ENCODE measurements around the gene PRDM8.

DNA sequence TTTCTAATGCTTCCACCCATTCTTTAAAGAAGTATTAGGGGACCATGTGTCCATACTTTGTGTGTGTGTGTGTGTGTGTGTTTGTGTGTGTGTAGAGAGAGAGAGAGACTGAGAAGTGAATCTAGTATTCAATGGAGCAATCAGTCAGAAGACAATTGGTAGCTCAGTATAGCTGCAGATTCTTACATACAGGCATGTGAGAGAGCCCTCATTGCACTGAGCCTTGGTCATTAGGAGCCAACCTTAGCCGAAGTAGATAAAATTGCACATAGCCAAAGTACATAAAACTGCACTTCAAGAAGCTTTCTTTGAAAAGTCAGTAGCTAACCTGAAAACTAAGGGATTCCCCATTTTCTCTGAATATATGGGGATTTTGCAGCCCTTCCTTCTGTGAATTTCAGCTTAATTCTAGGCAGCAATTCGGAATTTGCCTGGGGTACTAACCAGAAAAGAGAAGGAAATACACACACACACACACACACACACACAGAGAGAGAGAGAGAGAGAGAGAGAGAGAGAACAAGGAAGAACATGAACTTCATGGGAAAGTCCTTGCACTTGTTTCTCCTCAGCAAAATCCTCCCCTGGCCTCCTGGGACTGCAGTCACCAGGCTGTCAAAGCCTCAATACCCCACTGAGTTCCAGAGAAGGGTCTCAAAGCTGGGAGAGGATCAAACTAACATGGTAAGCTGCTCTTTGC lies 1.7 kb upstream of the PRDM8 start:
- TF ChIP-seq FOXJ3 (CRISPR knock-in tag; IDR thresholded peaks at IDR 0.05; ENCODE audit: borderline replicate concordance) (no peak), CTCF (IDR thresholded peaks at IDR 0.05) (no peak), FOXP1 (CRISPR knock-in tag; IDR thresholded peaks at IDR 0.05; ENCODE audit: borderline replicate concordance) (no peak), E2F5 (CRISPR knock-in tag; IDR thresholded peaks at IDR 0.05) (no peak), HMGXB4 (CRISPR knock-in tag; IDR thresholded peaks at IDR 0.05) (no peak), ELF4 (CRISPR knock-in tag; IDR thresholded peaks at IDR 0.05; ENCODE audit: low read depth) (no peak), ESRRA (CRISPR knock-in tag; IDR thresholded peaks at IDR 0.05; ENCODE audit: borderline replicate concordance) (no peak), JUN (CRISPR knock-in tag; IDR thresholded peaks at IDR 0.05) (no peak), ZNF138 (CRISPR knock-in tag; conservative IDR thresholded peaks at IDR 0.05) (no peak), USF2 (CRISPR knock-in tag; IDR thresholded peaks at IDR 0.05) (no peak), MXD4 (CRISPR knock-in tag; IDR thresholded peaks at IDR 0.05; ENCODE audit: borderline replicate concordance) (no peak), CREB1 (CRISPR knock-in tag; IDR thresholded peaks at IDR 0.05) (no peak)
- TF ChIP-seq, protein P1, sequence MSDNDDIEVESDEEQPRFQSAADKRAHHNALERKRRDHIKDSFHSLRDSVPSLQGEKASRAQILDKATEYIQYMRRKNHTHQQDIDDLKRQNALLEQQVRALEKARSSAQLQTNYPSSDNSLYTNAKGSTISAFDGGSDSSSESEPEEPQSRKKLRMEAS (CRISPR knock-in tag; IDR thresholded peaks at IDR 0.05) = no peak
